HepG2 (cell line): ENCODE measurements around the gene ATP11C. TPM values are rescaled to one million over a fixed set of nuclear protein-coding genes. Genes with fewer than 3 reads are reported as not detected.

Source experiments
- ATAC-seq: fragments of 200-7000 bp; cut with Tn5 transposase; 3 replicates; pipeline ENCODE4 v1.9.1; 2020; ENCODE audit warnings: mild to moderate bottlenecking, moderate library complexity
- BruUV-seq: library from RNA; stranded (reverse); fragments of 400-500 nt; replicated peaks from 2 replicates; lab custom pipeline; 2021; lab: Mats Ljungman, UMichigan
- CTCF ChIA-PET: fragments of 300-600 bp; formaldehyde crosslinking; extraction: SDS; loops from one replicate; lab custom pipeline; 2021; ENCODE audit warnings: low total read pairs, inconsistent platforms, low intra/inter-chr PET ratio; lab: Yijun Ruan, JAX
- POLR2A ChIA-PET: fragments of 350-600 bp; sonication (Branson Sonifier 250); formaldehyde crosslinking; loops from one replicate; lab custom pipeline; 2020; ENCODE audit warnings: antibody characterized with exemption, inconsistent platforms; lab: Yijun Ruan, JAX
- DNase-seq: peaks from one replicate; pipeline ENCODE4 v3.0.0-alpha.2; 2015; ENCODE audit warnings: low spot score
- FAIRE-seq: peaks from 3 replicates; lab custom pipeline; 2011; peaks lifted over from hg19 to GRCh38; lab: Jason Lieb, UNC
- H2AFZ ChIP-seq: one replicate; pipeline ENCODE4 v1.6.1; 2011; ENCODE audit warnings: low read length, inconsistent platforms
- H3K27ac ChIP-seq: fragments of 300-600 bp; 3 replicates; pipeline ENCODE4 v1.8.0; 2011; ENCODE audit warnings: mixed run types, mild to moderate bottlenecking, mixed read lengths, low read length, inconsistent platforms; ENCODE audit not compliant: insufficient read depth; ENCODE audit errors: extremely low read length
- H3K27me3 ChIP-seq, 2 experiments: fragments of 200-600 bp in 1 of 2; 2 replicates in 1 of 2; 3 replicates in 1 of 2; pipeline versions ENCODE4 v1.6.0 to v1.8.0; 2011; ENCODE audit warnings: low read length in 2 of 2, mild to moderate bottlenecking in 2 of 2, moderate library complexity in 2 of 2, inconsistent platforms in 1 of 2; ENCODE audit not compliant: insufficient read depth in 2 of 2, control insufficient read depth in 1 of 2
- H3K36me3 ChIP-seq, 2 experiments: fragments of 200-600 bp in 1 of 2; replicated peaks in 1 of 2; 2 replicates in 1 of 2; 3 replicates in 1 of 2; pipeline versions ENCODE4 v1.5.1 to v1.8.0; 2011; ENCODE audit warnings: low read length in 2 of 2, inconsistent platforms in 1 of 2; ENCODE audit not compliant: insufficient read depth in 2 of 2, control insufficient read depth in 1 of 2
- H3K4me1 ChIP-seq: 2 replicates; pipeline ENCODE4 v1.5.1; 2012; ENCODE audit warnings: low read length, inconsistent platforms; ENCODE audit not compliant: insufficient read depth
- H3K4me2 ChIP-seq: 2 replicates; pipeline ENCODE4 v1.6.0; 2011; ENCODE audit warnings: low read depth, low read length, inconsistent platforms
- H3K4me3 ChIP-seq, 3 experiments: fragments of 200-600 bp in 1 of 3; sonication (generic), shearing (Covaris generic) in 1 of 3; replicated peaks in 1 of 3; 2 replicates each; pipeline ENCODE4 v1.5.1; 2011 to 2016; ENCODE audit warnings: low read length in 3 of 3, inconsistent platforms in 2 of 3, low read depth in 2 of 3, mild to moderate bottlenecking in 2 of 3, control low read depth in 1 of 3, mixed read lengths in 1 of 3; ENCODE audit not compliant: insufficient read depth in 1 of 3
- H3K79me2 ChIP-seq: one replicate; pipeline ENCODE4 v1.6.1; 2011; ENCODE audit warnings: low read length, inconsistent platforms; ENCODE audit not compliant: insufficient read depth
- H3K9ac ChIP-seq: 2 replicates; pipeline ENCODE4 v1.6.0; 2011; ENCODE audit warnings: mild to moderate bottlenecking, low read depth, low read length, inconsistent platforms; ENCODE audit not compliant: insufficient read depth
- H3K9me3 ChIP-seq: 2 replicates; pipeline ENCODE4 v1.5.1; 2012; ENCODE audit warnings: mild to moderate bottlenecking, low read length
- H4K20me1 ChIP-seq: 2 replicates; pipeline ENCODE4 v1.6.0; 2011; ENCODE audit warnings: inconsistent platforms, mild to moderate bottlenecking, low read length, moderate library complexity; ENCODE audit not compliant: insufficient read depth
- ATRX ChIP-seq: sonication (generic); formaldehyde crosslinking; IDR thresholded peaks from 2 replicates; pipeline ENCODE4 v1.4.0; 2020; ENCODE audit warnings: missing genetic modification reagents, borderline replicate concordance
- ETV5 ChIP-seq: IDR thresholded peaks from 2 replicates; pipeline ENCODE4 v1.6.1; 2018; ENCODE audit warnings: missing biosample characterization, missing genetic modification reagents, inconsistent platforms, borderline replicate concordance
- GATAD1 ChIP-seq: IDR thresholded peaks from 2 replicates; pipeline ENCODE4 v1.6.1; 2016; ENCODE audit warnings: missing genetic modification reagents, missing compliant biosample characterization
- HDAC1 ChIP-seq: sonication (generic); formaldehyde crosslinking; IDR thresholded peaks from 2 replicates; pipeline ENCODE4 v1.5.1; 2020; ENCODE audit warnings: mild to moderate bottlenecking, missing genetic modification reagents
- MLLT10 ChIP-seq: sonication (generic); formaldehyde crosslinking; IDR thresholded peaks from 2 replicates; pipeline ENCODE4 v1.4.0; 2020; ENCODE audit warnings: missing genetic modification reagents
- RFX3 ChIP-seq: IDR thresholded peaks from 2 replicates; pipeline ENCODE4 v1.6.1; 2016; ENCODE audit warnings: missing biosample characterization, missing genetic modification reagents
- TBX2 ChIP-seq: sonication (generic); formaldehyde crosslinking; IDR thresholded peaks from 2 replicates; pipeline ENCODE4 v1.5.0; 2020; ENCODE audit warnings: missing genetic modification reagents, mild to moderate bottlenecking, borderline replicate concordance
- TRAFD1 ChIP-seq: sonication (generic); formaldehyde crosslinking; IDR thresholded peaks from 2 replicates; pipeline ENCODE4 v1.5.1; 2020; ENCODE audit warnings: missing genetic modification reagents, mild to moderate bottlenecking, borderline replicate concordance
- ZNF512B ChIP-seq: sonication (generic); formaldehyde crosslinking; IDR thresholded peaks from 2 replicates; pipeline ENCODE4 v1.5.1; 2020; ENCODE audit warnings: missing genetic modification reagents, mild to moderate bottlenecking, borderline replicate concordance
- ZNF678 ChIP-seq: sonication (generic); formaldehyde crosslinking; IDR thresholded peaks from 2 replicates; pipeline ENCODE4 v1.4.0; 2020; ENCODE audit warnings: mild to moderate bottlenecking, missing genetic modification reagents
- WGBS: methylation state at CpG from one replicate; pipeline ENCODE4 v1.1.6; 2017; ENCODE audit warnings: low lambda C conversion rate; 5-methylcytosine and 5-hydroxymethylcytosine counted together
- in situ Hi-C: cut with HindIII; loops from 2 replicates; pipeline ENCODE4 v1.10.0; 2017; ENCODE audit warnings: low pct_unique_long_range_greater_than_20kb; ENCODE audit not compliant: extremely low pct_ligation_motif_present
- intact Hi-C: fragments of 100-400 bp; cut with micrococcal nuclease; formaldehyde crosslinking; loops from one replicate; pipeline ENCODE4 v1.10.0; 2022; ENCODE audit not compliant: unreplicated experiment
- polyA plus RNA-seq, 8 experiments: library from polyadenylated mRNA; depleted of rRNA in 3 of 8; stranded (reverse) in 7 of 8; unstranded in 1 of 8; fragments of >200 nt; fragmentation: Illumina TruSeq in 4 of 8; extraction: Trizol in 4 of 8; gene quantifications; 2 replicates each; pipeline versions ENCODE4 v1.2.1 to v1.2.3, GENCODE V29; 2011 to 2016; ENCODE audit warnings: low read depth in 4 of 8, missing spikeins in 1 of 8, mixed read lengths in 1 of 8; ENCODE audit not compliant: insufficient read depth in 1 of 8
- total RNA-seq, 5 experiments: library from RNA; depleted of rRNA; stranded (reverse); fragments of >200 nt; fragmentation: Illumina TruSeq; extraction: Trizol; gene quantifications; 2 replicates each; pipeline ENCODE4 v1.2.3, GENCODE V29; 2016; ENCODE audit warnings: low read depth in 1 of 5

Gene ATP11C
- total and polyA plus RNA-seq, 2 of the 13 experiments (the other 11 are each of a cell fraction or from before 2014, with no cell fraction given), result 8.5 to 16.9 TPM

- Histone ChIP-seq H3K4me1 (no peaks in the 10 kb centered on the region), H3K36me3 (no peaks in the 10 kb centered on the region), H3K79me2 (no peaks in the 10 kb centered on the region), H3K9me3 (no peaks in the 10 kb centered on the region), H3K9ac (no peak overlapping the region), H3K4me3 (no peak overlapping the region), H3K27me3 (no peaks in the 10 kb centered on the region), H4K20me1 (no peaks in the 10 kb centered on the region), H3K4me2 (no peak overlapping the region), H2AFZ (no peak overlapping the region), H3K27ac (no peak overlapping the region)
- POLR2A ChIA-PET, result no interaction called here
- intact Hi-C loops (no loop called here), in situ Hi-C loops (no loop called here)
- ATAC-seq (no peak), DNase-seq (no peak), FAIRE-seq (no peak)
- no TSS peak for BruUV-seq
- WGBS, result 93% methylated on average over 2 of the region's 2 CpGs
- TF ChIP-seq MLLT10 (CRISPR knock-in tag), result no peak
- no peak for TF ChIP-seq ATRX (CRISPR knock-in tag)
- no peak for TF ChIP-seq RFX3 (CRISPR knock-in tag)
- no peak for TF ChIP-seq TRAFD1
- TF ChIP-seq GATAD1, result no peak
- TF ChIP-seq ZNF678, result no peak
- TF ChIP-seq TBX2 (CRISPR knock-in tag), result no peak
- TF ChIP-seq HDAC1 (CRISPR knock-in tag), result no peak
- no peak for TF ChIP-seq ETV5 (CRISPR knock-in tag)
- no peak for TF ChIP-seq ZNF512B
- CTCF ChIA-PET, result no interaction called here
These were observed 30.3 kb downstream of the ATP11C start for GRCh38 chrX:139902559-139902958.
